ENCODE measurements around the gene SHISAL1. TPM values are rescaled to one million over a fixed set of nuclear protein-coding genes. Genes with fewer than 3 reads are reported as not detected.

SHISAL1 gene
- total RNA-seq (2014; rRNA removed; shearing (Covaris generic)) = 1.5 and 2.4 TPM in 2 replicates

GRCh38 chr22:44312766-44313165, at the start of gene SHISAL1:
TSS of gene SHISAL1 (minus strand) at chr22:44312951. CDS start at chr22:44300945, 12,006 bp downstream.
- no peak for DNase-seq (ENCODE audit: low read depth in 1 of 2, low spot score in 2 of 2)
- Histone ChIP-seq H3K4me1 (replicated peaks) (peaks cover 46% of the 10 kb centered on the region), H3K27ac (peak within 1 kb of the TSS; percentile 50), H3K9me3 (replicated peaks) (no peaks in the 10 kb centered on the region), H3K36me3 (no peaks in the 10 kb centered on the region), H3K27me3 (replicated peaks) (no peaks in the 10 kb centered on the region), H3K4me3 (no peak within 1 kb of the TSS)

- peaks cover 62% of the 10 kb centered on the region for H3K4me1 ChIP-seq (replicated peaks)
- no peaks in the 10 kb centered on the region for H3K9me3 ChIP-seq (replicated peaks)
- no peaks in the 10 kb centered on the region for H3K27me3 ChIP-seq (replicated peaks)
- peak overlapping the region; percentile 89 for H3K27ac ChIP-seq
- DNase-seq (ENCODE audit: low read depth in 1 of 2, low spot score in 2 of 2) = no peak
- H3K4me3 ChIP-seq = no peak overlapping the region
- H3K36me3 ChIP-seq = no peaks in the 10 kb centered on the region
Observed at GRCh38 chr22:44361391-44362126, 48.8 kb upstream of the SHISAL1 start.

- peak overlapping the region; percentile 89 for H3K27ac ChIP-seq
- H3K27me3 ChIP-seq (replicated peaks) = no peaks in the 10 kb centered on the region
- peak; percentile 90 to 94 for DNase-seq (ENCODE audit: low read depth in 1 of 2, low spot score in 2 of 2)
- no peak overlapping the region for H3K4me3 ChIP-seq
- no peaks in the 10 kb centered on the region for H3K9me3 ChIP-seq (replicated peaks)
- peaks cover 54% of the 10 kb centered on the region for H3K4me1 ChIP-seq (replicated peaks)
- H3K36me3 ChIP-seq = no peaks in the 10 kb centered on the region
Observed at GRCh38 chr22:44360668-44361381, 48.1 kb upstream of the SHISAL1 start.

- Histone ChIP-seq H3K4me3 (no peak overlapping the region), H3K9me3 (replicated peaks) (no peaks in the 10 kb centered on the region), H3K4me1 (replicated peaks) (peaks cover 54% of the 10 kb centered on the region), H3K36me3 (no peaks in the 10 kb centered on the region), H3K27me3 (replicated peaks) (no peaks in the 10 kb centered on the region), H3K27ac (peak overlapping the region; percentile 89)
- DNase-seq (ENCODE audit: low read depth in 1 of 2, low spot score in 2 of 2) = no peak
Observed at GRCh38 chr22:44360306-44360667, 47.5 kb upstream of the SHISAL1 start.

GRCh38 chr22:44359496-44360110, 46.9 kb upstream of the SHISAL1 start:
- H3K9me3 ChIP-seq (replicated peaks) = no peaks in the 10 kb centered on the region
- DNase-seq (ENCODE audit: low read depth in 1 of 2, low spot score in 2 of 2) = no peak
- H3K36me3 ChIP-seq = no peaks in the 10 kb centered on the region
- no peaks in the 10 kb centered on the region for H3K27me3 ChIP-seq (replicated peaks)
- H3K27ac ChIP-seq = peak overlapping the region; percentile 89
- H3K4me3 ChIP-seq = no peak overlapping the region
- H3K4me1 ChIP-seq (replicated peaks) = peaks cover 53% of the 10 kb centered on the region

- DNase-seq (ENCODE audit: low read depth in 1 of 2, low spot score in 2 of 2) = no peak
- Histone ChIP-seq H3K27me3 (replicated peaks) (no peaks in the 10 kb centered on the region), H3K36me3 (no peaks in the 10 kb centered on the region), H3K27ac (no peak overlapping the region), H3K9me3 (replicated peaks) (no peaks in the 10 kb centered on the region), H3K4me3 (no peak overlapping the region), H3K4me1 (replicated peaks) (peaks cover 45% of the 10 kb centered on the region)
Observed at GRCh38 chr22:44358709-44359440, 46.1 kb upstream of the SHISAL1 start.

GRCh38 chr22:44357966-44358465, 45.3 kb upstream of the SHISAL1 start:
- Histone ChIP-seq H3K27ac (no peak overlapping the region), H3K27me3 (replicated peaks) (no peaks in the 10 kb centered on the region), H3K9me3 (replicated peaks) (no peaks in the 10 kb centered on the region), H3K4me3 (no peak overlapping the region), H3K4me1 (replicated peaks) (peaks cover 37% of the 10 kb centered on the region), H3K36me3 (no peaks in the 10 kb centered on the region)
- no peak for DNase-seq (ENCODE audit: low read depth in 1 of 2, low spot score in 2 of 2)

- H3K4me1 ChIP-seq (replicated peaks) = peaks cover 32% of the 10 kb centered on the region
- H3K27me3 ChIP-seq (replicated peaks) = no peaks in the 10 kb centered on the region
- no peaks in the 10 kb centered on the region for H3K9me3 ChIP-seq (replicated peaks)
- H3K27ac ChIP-seq = no peak overlapping the region
- no peak overlapping the region for H3K4me3 ChIP-seq
- DNase-seq (ENCODE audit: low read depth in 1 of 2, low spot score in 2 of 2) = no peak
- H3K36me3 ChIP-seq = no peaks in the 10 kb centered on the region
Observed at GRCh38 chr22:44357296-44357965, 44.7 kb upstream of the SHISAL1 start.

GRCh38 chr22:44355716-44356070, 42.9 kb upstream of the SHISAL1 start:
- H3K4me3 ChIP-seq = no peak overlapping the region
- no peaks in the 10 kb centered on the region for H3K27me3 ChIP-seq (replicated peaks)
- H3K36me3 ChIP-seq = no peaks in the 10 kb centered on the region
- no peaks in the 10 kb centered on the region for H3K9me3 ChIP-seq (replicated peaks)
- H3K27ac ChIP-seq = no peak overlapping the region
- no peak for DNase-seq (ENCODE audit: low read depth in 1 of 2, low spot score in 2 of 2)
- H3K4me1 ChIP-seq (replicated peaks) = peaks cover 35% of the 10 kb centered on the region

- Histone ChIP-seq H3K4me1 (replicated peaks) (peaks cover 21% of the 10 kb centered on the region), H3K27me3 (replicated peaks) (no peaks in the 10 kb centered on the region), H3K27ac (no peak overlapping the region), H3K9me3 (replicated peaks) (no peaks in the 10 kb centered on the region), H3K36me3 (no peaks in the 10 kb centered on the region), H3K4me3 (no peak overlapping the region)
- no peak for DNase-seq (ENCODE audit: low read depth in 1 of 2, low spot score in 2 of 2)
Observed at GRCh38 chr22:44354288-44354687, 41.5 kb upstream of the SHISAL1 start.

GRCh38 chr22:44353041-44353440, 40.3 kb upstream of the SHISAL1 start:
- Histone ChIP-seq H3K27ac (no peak overlapping the region), H3K4me3 (no peak overlapping the region), H3K4me1 (replicated peaks) (peaks cover 19% of the 10 kb centered on the region), H3K9me3 (replicated peaks) (no peaks in the 10 kb centered on the region), H3K27me3 (replicated peaks) (no peaks in the 10 kb centered on the region), H3K36me3 (no peaks in the 10 kb centered on the region)
- DNase-seq (ENCODE audit: low read depth in 1 of 2, low spot score in 2 of 2) = no peak

GRCh38 chr22:44352378-44353035, 39.8 kb upstream of the SHISAL1 start:
- H3K27me3 ChIP-seq (replicated peaks) = no peaks in the 10 kb centered on the region
- peaks cover 19% of the 10 kb centered on the region for H3K4me1 ChIP-seq (replicated peaks)
- no peak overlapping the region for H3K4me3 ChIP-seq
- no peaks in the 10 kb centered on the region for H3K36me3 ChIP-seq
- DNase-seq (ENCODE audit: low read depth in 1 of 2, low spot score in 2 of 2) = no peak
- no peak overlapping the region for H3K27ac ChIP-seq
- no peaks in the 10 kb centered on the region for H3K9me3 ChIP-seq (replicated peaks)
